Lower leg skin (tissue), 4 donors: ENCODE data around the gene MTRFR. TPM values are rescaled to one million over a fixed set of nuclear protein-coding genes. Genes with fewer than 3 reads are reported as not detected.
A peak's percentile ranks its signal among the peaks of the same experiment; 100 is the strongest.

Experiments
- DNase-seq, 2 donors: peaks; one replicate each; pipeline ENCODE4 v3.0.0-alpha.2; 2019; ENCODE audit warnings: low spot score in 2 of 2
- H3K4me3 ChIP-seq: fragments of 200-600 bp; sonication (generic); 2 replicates; pipeline ENCODE4 v1.5.1; 2017; ENCODE audit warnings: mild to moderate bottlenecking, low read depth; ENCODE audit not compliant: poor library complexity, severe bottlenecking
- CTCF ChIP-seq, 3 donors: fragments of 450-650 bp; IDR thresholded peaks; one replicate each; pipeline ENCODE4 v1.5.1; 2016; ENCODE audit warnings: antibody characterized with exemption in 3 of 3, mild to moderate bottlenecking in 3 of 3, moderate library complexity in 2 of 3
- POLR2A ChIP-seq, 2 donors: fragments of 450-650 bp; IDR thresholded peaks; one replicate each; pipeline ENCODE4 v1.6.1; 2016 to 2017; ENCODE audit warnings: antibody characterized with exemption in 2 of 2, mild to moderate bottlenecking in 1 of 2, moderate library complexity in 1 of 2
- WGBS, 2 donors: methylation state at CpG; one replicate each; pipeline ENCODE4 v1.1.5; 2018; 5-methylcytosine and 5-hydroxymethylcytosine counted together
- intact Hi-C: fragments of 100-400 bp; cut with DNase I; formaldehyde crosslinking; loops from one replicate; pipeline ENCODE4 v1.15.0; 2023; ENCODE audit warnings: low total_unique reads
- total RNA-seq, 4 donors: library from RNA; depleted of rRNA; stranded (reverse); fragments of >200 nt; gene quantifications; one replicate each; pipeline ENCODE4 v1.1.0, GENCODE V29; 2016

MTRFR gene
- total RNA-seq, 4 donors from 2014 or later, result 9.8 to 27.0 (median 11.8) TPM

DNA sequence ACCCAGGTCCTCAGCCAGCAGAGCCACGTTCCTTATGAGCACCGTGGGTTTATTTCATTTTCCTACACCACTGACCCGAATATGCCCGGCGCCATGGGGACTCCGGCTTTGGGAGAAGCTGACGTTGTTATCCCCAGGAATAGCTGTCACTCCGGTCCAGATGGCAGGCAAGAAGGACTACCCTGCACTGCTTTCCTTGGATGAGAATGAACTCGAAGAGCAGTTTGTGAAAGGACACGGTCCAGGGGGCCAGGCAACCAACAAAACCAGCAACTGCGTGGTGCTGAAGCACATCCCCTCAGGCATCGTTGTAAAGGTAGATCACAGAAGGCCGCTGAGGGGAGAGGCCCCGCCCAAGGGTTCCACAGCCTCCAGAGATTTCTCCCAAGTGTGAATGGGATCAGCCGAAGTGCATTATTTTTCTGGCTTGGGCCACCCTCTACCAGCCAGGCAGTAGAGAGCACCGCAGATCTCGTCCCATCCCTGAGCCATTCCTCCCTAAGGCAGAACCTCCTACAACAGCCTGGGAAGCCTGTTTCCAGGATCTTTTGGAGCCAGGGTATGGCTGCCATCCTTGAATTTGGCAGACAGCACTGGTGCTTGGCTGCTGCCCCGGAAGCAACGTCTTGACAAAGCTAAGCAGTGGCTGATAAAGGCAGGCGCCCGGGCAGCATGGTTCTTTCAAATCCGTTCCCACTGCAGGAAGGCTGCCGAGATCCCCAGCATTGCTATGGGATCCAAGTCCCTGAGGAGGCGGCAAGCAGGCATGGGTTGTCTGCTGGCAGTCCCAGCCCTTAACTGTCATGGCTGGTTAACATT lies 20.6 kb downstream of the MTRFR start:
- DNase-seq, result peak in 1 of 2 donors; percentile 83
- 39 to 45% methylated on average over 23 to 24 of the region's 24 CpGs for WGBS, 2 donors
- no peak overlapping the region for H3K4me3 ChIP-seq
- intact Hi-C loops, result no loop called here
- no peak for TF ChIP-seq CTCF (IDR thresholded peaks at IDR 0.05)
- TF ChIP-seq POLR2A (IDR thresholded peaks at IDR 0.05), result no peak

GRCh38 chr12:123254853-123255446 lies 21.7 kb downstream of the MTRFR start:
- intact Hi-C loops, result no loop called here
- no peak for TF ChIP-seq POLR2A (IDR thresholded peaks at IDR 0.05)
- TF ChIP-seq CTCF (IDR thresholded peaks at IDR 0.05), result no peak
- WGBS, 2 donors, result 52 to 60% methylated on average over 5 of the region's 5 CpGs
- peak in 1 of 2 donors; percentile 10 for DNase-seq
- H3K4me3 ChIP-seq, result no peak overlapping the region

- peak in 1 of 2 donors; percentile 54 for DNase-seq
- intact Hi-C loops, result no loop called here
- TF ChIP-seq CTCF (IDR thresholded peaks at IDR 0.05) (no peak), POLR2A (IDR thresholded peaks at IDR 0.05) (no peak)
- WGBS, 2 donors, result 67 to 70% methylated on average over 4 of the region's 4 CpGs
- no peak overlapping the region for H3K4me3 ChIP-seq
Measured at GRCh38 chr12:123258593-123258992, 25.4 kb downstream of the MTRFR start.

GRCh38 chr12:123260081-123260480 lies 26.8 kb downstream of the MTRFR start:
- WGBS, 2 donors, result 65 to 66% methylated on average over 9 of the region's 9 CpGs
- TF ChIP-seq POLR2A (IDR thresholded peaks at IDR 0.05), result no peak
- no peak for TF ChIP-seq CTCF (IDR thresholded peaks at IDR 0.05)
- no peak overlapping the region for H3K4me3 ChIP-seq
- DNase-seq, result no peak
- intact Hi-C loops, result no loop called here

- WGBS, 2 donors, result 92% methylated on average over 4 of the region's 4 CpGs
- intact Hi-C loops, result no loop called here
- no peak for DNase-seq
- no peak overlapping the region for H3K4me3 ChIP-seq
- no peak for TF ChIP-seq CTCF (IDR thresholded peaks at IDR 0.05)
- no peak for TF ChIP-seq POLR2A (IDR thresholded peaks at IDR 0.05)
Measured at GRCh38 chr12:123261196-123261595, 28.0 kb downstream of the MTRFR start.
